ENCODE measurements around the gene TUBGCP6.

DNA sequence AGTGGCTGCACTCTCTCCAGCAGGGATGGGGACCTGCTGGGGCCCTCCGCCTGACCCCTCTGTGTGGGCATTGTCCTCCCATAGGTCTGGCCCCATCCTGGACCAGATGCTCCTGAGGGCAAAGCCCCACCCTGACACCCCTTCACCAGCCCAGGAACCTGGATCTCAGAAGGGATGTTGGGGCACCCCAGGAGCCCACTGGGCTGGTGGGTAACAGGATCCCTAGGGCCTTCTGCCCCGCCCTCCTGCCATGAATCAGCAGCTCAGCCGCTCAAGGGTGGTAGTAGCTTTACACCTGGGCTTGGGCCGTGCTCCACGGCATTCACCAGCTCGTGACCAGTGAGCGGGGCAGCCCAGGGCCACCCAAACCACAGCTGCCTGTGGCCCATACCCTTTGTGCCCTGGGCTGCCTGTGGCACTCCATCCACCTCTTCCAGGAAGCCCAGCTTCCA is 17.7 kb upstream of the TUBGCP6 start:
- TF ChIP-seq, protein P1, sequence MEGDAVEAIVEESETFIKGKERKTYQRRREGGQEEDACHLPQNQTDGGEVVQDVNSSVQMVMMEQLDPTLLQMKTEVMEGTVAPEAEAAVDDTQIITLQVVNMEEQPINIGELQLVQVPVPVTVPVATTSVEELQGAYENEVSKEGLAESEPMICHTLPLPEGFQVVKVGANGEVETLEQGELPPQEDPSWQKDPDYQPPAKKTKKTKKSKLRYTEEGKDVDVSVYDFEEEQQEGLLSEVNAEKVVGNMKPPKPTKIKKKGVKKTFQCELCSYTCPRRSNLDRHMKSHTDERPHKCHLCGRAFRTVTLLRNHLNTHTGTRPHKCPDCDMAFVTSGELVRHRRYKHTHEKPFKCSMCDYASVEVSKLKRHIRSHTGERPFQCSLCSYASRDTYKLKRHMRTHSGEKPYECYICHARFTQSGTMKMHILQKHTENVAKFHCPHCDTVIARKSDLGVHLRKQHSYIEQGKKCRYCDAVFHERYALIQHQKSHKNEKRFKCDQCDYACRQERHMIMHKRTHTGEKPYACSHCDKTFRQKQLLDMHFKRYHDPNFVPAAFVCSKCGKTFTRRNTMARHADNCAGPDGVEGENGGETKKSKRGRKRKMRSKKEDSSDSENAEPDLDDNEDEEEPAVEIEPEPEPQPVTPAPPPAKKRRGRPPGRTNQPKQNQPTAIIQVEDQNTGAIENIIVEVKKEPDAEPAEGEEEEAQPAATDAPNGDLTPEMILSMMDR (IDR thresholded peaks at IDR 0.05), result no peak
- TF ChIP-seq EP300 (IDR thresholded peaks at IDR 0.05; ENCODE audit: low read depth), result no peak

Data from transverse colon (tissue), 3 donors.